Body of pancreas (tissue), 4 donors: ENCODE data around the gene SRRM1.

Experiments used
- CTCF ChIP-seq, 7 experiments: fragments of 450-650 bp in 4 of 7; fragments of 200-600 bp in 3 of 7; sonication (generic) in 3 of 7; IDR thresholded peaks; one replicate each; pipeline ENCODE4 v1.5.1; 2016 to 2019; ENCODE audit warnings: antibody characterized with exemption in 7 of 7
- POLR2A ChIP-seq, 3 donors: fragments of 450-650 bp; IDR thresholded peaks; one replicate each; pipeline ENCODE4 v1.6.1; 2016; ENCODE audit warnings: antibody characterized with exemption in 3 of 3, mild to moderate bottlenecking in 2 of 3

- no peak for TF ChIP-seq CTCF (IDR thresholded peaks at IDR 0.05)
- TF ChIP-seq POLR2A (IDR thresholded peaks at IDR 0.05): no peak
Observed at GRCh38 chr1:24713736-24714135, 70.6 kb downstream of the SRRM1 start.
